NCI-H69 (cell line): ENCODE measurements around the gene CYP2W1.
A peak's percentile ranks its signal among the peaks of the same experiment; 100 is the strongest.
"Not testable (repeated sequence)": the region's sequence is repeated elsewhere in the genome, so short reads cannot be mapped to it uniquely, and the experiment has no call there.

Experiments
- DNase-seq: peaks from one replicate; lab custom pipeline; 2025; lab: John Stamatoyannopoulos, UW

CYP2W1 gene

DNA sequence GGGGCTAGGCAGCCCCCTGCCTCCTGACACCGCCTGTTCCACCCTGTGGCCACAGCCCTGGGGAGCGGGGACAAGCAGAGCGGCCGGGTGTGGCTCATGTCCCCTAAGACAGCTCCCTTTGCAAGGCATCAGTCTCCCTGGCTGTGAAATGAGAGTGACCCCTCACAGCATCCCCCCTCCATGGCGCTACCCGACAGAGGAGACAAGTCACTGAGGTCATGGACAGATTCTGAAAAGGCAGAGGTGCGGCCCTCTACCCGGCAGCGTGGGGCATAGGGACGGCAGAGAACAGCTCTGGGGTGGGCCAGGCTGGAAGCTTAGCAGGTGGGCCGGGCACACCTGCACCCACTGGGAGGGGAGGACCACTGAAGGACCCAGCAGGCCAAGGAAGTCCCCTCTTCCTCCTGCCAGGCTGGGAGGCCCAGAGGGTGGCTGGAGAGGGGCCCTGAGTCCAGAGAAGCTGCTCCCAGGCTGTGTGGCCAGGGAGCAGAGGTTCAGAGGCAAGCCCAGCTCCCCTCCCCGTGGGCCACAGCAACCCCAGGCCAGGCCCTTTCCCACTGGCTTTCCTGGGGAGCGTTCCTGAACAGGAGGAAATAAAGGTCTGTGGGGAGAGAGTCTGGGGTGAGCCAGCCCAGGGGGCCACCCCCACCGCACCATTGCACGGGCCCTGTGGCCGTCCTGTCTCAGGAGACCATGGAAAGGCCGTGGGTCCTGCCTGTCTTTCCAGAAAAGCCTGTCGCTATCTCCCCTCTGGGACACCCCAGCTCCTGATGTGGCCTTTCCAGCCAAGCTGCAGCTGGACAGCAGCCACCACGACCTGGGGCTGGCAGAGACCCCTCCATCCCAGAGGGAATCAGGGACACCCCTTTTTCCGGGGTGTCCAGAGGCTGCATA is 30.2 kb upstream of the CYP2W1 start:
- DNase-seq = no peak

DNA sequence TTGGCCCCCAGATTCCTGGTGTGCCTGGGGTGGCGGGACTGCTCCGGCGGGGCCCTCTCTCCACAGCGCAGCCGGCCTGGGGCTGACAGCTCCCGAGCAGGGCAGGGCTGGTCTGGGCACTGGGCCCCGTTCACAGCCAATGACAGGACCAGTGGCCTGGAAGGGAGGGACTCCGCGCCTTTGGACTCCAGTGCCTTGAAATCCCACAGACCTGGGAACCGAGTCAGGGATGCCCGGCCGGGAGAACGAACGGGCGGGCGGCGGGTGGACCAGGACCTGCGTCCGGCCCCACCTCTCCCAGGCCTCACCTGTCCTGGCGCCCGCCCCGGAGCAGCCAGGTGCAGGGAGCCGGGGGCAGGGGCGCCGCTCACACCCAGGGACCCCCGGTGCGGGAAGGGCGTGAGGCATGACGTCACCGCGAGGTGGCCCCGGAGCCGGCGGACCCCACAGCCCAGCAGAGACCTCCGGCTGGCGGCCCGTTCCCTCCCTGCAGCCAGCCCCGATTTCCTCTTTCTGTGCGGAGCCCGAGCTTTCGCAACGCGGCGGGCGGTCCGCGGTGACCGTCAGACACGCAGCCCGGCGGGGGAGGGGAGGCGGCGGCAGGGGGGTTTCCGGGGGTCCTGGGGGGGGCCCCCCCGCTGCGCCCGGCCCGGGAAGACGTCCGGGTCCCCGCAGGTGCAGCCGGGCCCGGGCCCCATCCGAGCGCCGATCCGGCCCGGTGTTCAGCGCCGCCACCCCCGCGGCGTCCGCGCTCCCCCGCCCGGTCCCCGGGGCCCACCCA is 29.2 kb upstream of the CYP2W1 start:
- peak; percentile 41 for DNase-seq

DNA sequence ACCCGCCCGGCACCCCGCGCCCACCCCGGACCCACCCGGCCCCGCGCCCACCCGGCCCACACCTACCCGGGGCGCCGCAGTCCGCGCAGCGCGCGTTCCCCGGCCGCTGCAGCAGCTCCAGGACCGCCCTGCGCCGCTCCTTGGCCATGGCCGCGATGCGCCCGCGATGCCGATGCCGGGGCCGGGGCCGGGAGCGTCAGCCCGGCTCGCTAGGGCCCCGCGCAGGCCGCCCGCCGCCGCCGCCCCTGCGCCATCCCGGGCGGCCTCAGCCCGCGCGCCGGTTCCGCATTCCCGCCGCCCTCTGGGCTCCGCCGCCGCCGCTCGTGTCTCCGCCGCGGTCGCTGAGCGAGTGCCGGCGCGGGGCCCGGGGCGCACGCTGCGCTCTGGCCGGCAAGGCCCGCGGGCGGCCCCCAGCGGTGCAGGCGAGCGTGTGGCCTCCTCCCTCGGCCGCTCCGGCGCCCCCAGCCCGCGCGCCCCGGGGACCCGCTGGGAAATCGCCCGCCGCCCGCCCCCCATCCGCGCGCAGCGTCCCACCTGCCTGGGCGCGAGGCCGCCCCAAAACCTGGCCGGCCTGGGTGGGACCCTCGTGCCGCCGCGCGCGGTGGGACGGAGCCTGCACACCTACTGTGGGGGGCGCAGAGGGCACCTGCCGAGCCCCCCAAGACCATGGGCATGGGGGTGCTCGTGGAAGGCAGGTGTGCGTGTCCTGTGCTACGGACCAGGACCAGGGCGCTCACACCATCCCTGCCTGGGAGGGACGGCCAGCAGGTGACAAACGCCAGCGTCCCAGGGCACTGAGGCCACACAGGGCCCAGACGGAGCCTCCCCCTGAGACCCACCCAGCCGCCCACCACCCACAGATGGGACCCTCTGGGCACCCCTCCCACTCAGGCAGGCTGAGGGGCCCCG is 28.4 kb upstream of the CYP2W1 start, which contains the start of gene ADAP1:
Gene ADAP1, minus strand, starts transcription at position 351 of the 909 bp plus-strand sequence. Its CDS starts 203 bp downstream, at position 148.
- DNase-seq = peak; percentile 68

DNA sequence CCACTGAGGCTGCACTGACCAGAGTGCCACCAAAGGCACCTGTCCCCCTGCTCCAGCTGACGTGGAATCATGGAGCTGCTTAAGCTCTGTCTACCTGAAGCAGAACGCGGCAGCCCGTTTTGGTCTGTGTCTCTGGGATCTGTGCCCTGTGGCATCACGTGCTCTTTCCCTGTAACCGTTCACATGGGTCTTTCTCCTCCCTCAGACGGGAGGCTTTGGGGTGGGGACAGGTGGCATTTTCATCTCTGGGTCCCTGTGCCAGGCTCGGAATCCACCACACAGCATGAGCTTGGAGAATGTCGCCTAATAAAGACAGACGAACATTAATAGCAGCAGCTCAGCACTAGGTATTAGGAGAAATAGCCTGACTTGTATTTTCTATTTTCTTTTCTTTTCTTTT is 26.9 kb upstream of the CYP2W1 start:
- no peak for DNase-seq

DNA sequence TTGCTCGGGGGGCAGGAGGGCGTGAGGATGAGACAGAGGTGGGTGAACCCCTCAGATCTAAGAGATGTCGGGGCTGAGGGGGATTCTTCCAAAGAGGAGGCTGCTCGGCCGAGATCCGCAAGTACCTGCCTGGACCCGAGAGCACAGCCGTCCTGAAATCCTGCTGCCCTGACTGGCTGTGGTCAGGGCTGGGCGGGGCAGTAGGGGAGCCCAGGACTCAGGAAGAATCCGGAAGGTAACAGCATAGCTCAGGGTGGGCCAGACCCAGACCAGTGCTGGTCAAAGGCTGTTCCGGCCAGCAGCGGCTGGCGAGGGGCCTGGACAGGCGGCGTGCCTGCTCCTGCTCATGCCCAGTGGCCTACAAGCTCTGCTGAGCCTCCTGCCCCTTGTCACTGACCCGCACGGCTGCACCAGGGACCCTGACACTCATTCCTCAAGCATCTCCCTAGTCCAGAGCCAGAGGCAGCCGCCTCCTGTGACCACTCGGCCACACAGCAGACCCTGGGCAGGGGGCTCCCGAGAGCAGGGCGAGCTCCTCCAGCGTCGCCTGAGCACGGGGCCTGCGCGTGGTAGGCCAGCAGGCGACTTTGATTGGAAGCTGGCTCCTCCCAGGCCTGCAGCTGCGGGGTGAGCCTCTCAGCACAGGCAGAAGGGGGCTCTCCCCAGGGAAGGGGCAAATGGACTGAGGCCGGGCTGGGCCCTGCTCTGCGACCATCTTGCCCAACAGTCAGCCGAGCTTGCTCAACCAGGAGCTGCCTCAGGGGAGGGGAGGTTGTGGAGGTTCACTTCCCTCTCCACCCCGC is 25.4 kb upstream of the CYP2W1 start:
- no peak for DNase-seq

DNA sequence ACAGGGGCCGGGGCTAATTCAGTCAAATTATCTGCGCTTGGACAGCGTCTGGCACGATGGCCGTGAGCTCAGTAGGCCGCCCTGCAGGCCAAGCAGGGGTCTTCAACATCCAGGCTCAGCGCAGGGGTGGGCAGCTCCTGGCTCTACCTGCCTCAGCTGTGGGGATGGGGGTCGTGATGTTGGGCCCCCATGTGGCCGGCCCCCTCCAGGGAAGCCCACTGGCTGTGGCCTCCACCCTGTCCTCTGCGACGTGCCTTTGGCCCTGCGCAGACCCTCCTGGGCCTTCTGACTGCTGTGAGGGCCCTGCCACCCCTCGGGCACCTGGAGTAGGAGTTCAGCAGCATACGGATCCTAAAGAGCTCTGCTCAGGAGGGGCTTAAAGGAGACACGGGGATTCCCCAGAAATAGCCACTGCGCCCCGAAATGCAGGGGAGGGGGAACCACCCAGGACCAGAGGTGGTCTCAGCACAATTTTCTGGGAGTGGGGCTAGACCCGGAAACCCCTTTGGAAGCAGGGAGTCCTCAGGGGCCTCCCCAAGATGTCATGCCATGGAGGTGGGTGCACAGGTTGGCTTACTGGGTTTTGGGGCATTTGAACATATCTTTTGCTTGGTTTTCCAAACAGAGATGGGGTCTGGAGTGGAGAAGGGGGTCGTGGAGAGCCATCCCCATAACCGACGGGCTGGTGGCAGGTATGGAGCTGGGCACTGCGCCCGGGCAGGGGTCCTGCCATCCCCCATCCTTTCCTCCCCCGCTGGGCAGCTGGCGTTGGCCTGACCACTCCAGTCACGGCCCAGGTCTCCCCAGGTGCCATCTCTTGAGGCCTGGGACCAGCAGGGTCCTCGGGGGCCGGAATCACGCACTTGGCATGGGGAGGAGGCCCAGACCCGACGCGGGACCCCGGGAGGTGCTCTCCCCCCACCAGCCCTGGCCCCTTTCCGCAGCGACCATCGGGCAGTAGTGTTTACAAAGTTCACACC is 24.5 kb upstream of the CYP2W1 start:
- DNase-seq = no peak

DNA sequence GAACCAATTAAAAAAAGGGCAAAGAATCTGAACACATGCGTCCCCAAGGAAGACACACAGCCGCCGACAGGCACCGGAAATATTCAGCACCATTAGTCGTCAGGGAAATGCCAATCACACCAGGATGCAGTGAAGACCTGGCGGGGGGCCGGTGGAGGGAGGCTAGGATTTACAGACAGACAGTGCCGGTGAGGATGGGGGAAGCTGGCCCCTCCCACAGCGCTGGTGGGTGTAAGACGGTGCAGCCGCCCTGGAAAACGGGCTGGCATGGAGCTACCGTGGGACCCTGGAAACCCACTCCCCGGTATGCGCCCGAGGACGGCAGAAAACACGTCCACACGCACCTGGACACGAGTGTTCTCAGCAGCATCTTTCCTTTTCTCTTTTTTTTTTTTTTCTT is 23.7 kb upstream of the CYP2W1 start:
- peak; percentile 72 for DNase-seq

DNA sequence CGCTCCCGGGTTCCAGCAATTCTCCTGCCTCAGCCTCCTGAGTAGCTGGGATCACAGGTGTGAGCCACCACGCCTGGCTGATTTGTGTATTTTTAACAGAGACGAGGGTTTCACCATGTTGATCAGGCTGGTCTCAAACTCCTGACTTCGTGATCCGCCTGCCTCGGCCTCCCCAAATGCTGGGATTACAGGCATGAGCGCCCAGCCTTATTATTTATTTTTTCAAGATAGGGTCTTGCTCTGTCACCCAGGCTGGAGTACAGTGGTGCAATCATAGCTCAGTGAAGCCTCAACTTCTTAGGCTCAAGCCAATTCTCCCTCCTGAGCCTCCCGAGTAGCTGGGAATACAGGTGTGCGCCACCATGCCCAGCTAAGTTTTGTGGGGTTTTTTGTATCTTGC is 23.2 kb upstream of the CYP2W1 start:
- DNase-seq = not testable (repeated sequence)

DNA sequence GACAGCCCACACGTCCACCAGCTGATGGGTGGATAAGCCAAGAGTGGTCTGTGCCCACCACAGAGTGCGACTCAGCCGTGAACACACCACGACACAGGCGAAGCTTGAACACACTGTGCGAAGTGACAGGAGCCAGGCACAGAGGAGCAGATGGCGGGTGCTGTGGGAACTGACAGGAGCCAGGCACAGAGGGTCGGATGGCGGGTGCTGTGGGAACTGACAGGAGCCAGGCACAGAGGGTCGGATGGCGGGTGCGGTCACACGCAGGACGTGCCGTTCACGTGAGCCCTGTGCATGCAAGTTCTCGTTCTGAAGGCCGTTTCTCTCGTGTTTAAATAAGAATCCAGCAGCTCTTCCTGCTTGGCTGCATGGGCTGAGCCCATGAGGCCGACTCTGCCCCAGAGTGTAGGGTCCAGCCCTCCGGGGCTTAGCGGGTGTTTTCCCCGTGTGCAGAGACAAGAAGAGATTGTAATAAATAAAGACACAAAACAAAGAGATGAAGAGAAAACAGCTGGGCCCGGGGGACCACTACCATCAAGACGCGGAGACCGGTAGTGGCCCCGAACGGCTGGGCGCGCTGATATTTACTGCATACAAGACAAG is 22.6 kb upstream of the CYP2W1 start:
- no peak for DNase-seq

DNA sequence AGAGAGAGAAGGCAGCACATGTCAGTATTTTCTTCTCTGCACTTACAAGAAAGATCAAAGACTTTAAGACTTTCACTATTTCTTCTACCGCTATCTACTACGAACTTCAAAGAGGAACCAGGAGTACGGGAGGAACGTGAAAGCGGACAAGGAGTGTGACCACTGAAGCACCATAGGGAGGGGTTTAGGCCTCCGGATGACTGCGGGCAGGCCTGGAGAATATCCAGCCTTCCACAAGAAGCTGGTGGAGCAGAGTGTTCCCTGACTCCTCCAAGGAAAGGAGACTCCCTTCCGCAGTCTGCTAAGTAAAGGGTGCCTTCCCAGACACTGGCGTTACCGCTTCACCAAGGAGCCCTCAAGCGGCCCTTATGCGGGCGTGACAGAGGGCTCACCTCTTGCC is 22.0 kb upstream of the CYP2W1 start:
- not testable (repeated sequence) for DNase-seq

DNA sequence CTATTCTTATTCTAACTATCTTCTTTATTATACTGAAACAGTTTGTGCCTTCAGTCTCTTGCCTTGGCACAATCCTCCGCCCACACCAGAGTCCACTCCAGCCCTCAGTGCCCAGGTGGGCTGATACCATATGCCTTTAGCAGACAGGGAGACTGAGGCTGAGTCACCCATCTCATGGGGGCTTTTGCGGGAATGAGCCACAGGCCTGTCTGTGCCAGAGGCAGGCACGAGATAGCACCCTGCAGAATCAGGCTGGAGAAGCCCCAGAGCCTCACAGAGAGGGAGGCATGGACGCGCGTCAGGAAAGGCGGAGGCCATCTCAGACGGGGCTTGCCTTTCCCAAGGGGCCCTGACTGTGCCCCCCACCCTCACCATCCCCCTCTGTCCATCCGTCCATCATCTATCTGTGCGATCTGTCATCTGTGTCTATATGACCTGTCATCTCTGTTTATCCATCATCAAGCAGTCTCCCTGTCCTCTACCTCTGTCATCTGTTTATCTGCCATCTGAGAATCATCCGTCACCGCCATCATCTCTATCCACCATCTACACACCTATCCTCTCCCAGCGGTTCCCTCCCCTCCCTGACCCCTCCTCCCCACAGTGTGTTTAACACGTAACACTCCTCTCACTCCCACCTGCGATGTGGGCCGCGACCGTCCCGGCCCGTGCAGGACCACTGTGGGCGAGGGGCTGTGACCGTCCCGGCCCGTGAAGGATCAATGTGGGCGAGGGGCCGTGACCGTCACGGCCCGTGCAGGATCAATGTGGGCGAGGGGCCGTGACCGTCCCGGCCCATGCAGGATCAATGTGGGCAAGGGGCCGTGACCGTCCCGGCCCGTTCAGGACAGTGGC is 21.2 kb upstream of the CYP2W1 start:
- DNase-seq = no peak

DNA sequence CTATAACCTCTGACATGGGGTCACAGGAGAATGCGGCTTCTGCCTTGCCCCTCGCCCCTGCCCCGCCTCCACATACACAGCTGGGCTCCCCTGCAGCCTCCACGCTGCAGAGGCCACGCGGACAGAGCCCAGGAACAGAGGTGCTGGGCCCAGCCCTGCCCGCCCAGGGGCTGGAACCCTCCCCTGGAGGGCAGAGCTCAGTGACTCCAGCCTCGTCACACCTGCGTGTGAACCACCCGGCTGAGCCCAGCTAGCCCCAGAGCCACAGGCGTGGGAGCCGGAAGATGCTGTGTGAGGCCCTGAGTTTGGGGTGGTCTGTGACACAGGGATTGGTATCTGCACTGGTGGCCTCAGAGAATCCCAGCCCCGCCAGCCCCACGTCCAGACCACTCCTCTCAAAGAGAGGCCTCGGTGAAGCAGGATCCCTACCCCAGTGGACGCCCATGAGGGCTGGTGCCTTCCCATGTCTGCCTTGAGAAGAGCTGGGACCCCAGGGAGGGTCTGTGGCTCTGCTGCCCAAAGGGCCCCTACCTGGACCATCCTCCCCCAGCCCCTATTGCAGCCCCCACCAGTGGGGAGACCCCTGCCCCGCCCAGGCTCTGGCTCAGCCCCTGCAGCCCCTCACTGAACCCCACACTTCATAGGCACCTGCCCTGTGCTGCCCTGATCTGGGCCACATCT is 20.4 kb upstream of the CYP2W1 start:
- no peak for DNase-seq

DNA sequence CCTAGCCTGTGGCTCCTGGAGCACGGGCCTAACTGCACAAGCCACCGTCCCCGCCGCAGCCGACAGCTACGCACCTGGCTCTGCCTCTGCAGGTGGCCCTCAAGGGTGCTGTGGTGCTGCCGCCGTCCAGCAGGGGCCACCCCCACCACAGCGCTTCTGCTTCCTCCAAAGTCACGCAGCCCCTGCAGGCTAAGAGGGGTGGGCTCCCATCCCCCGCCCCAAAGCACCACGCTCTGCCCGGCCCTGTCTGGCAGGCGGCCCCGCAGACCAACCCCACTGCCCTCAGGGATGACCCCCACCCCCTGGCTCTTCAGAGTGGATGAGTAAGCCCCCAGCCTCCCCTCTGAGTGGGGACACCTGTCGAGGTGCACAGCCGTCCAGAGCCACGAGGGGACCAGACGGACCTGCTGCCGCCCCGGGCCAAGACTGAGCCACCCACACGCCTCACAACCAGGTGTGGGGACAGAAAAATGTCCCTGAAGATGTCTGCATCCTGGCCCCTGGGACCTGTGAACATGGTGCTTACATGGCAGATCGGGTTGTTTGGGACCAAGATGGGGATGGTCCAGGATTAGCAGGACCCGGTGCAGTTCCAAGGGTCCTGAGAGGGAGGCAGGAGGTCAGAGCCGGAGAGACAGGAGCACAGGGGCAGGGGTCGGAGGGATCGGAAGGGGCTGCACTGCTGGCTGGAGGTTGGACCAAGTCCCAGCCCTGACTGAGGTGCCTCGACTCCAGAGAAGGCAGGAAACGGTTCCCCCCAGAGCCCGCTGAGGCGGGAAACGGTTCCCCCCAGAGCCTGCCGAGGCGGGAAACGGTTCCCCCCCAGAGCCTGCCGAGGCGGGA is 19.5 kb upstream of the CYP2W1 start:
- DNase-seq = peak; percentile 57

DNA sequence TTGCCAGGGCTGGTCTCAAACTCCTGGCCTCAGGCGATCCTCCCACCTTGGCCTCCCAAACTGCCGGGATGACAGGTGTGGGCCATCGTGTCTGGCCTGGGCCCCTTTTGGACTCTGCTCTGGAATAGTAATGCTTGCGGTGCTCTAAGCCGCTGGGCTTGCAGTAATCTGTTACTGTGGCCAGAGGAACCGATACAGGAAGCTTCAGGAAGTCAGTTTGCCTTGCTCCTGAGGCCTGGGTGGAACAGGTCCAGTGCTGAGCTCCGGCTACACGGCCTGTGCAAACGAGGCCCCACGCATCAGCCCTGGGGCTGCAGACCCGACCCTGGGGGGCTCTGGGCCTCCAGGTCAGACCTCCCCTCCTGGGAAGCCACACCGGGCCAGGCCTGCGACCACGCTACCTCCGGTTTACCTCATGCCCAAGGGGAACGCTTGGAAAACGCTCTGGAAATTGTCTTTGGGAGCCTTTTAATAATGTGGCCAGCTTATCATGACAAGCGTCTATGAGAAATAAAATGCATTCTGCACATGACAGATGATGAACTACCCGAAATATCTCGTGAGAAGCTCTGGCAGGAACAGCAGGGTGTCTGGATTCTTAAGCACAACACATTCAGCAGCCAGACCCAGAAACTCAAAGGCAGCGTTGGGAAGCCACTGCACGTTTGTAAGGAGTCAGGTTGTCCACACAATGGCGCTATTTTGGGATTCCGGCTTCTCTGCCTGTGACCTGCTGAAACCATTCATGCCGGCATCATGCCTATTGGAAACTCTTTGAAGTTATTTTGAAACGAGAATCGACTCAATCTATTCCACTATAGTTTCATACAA is 18.4 kb upstream of the CYP2W1 start:
- DNase-seq = peak; percentile 34

DNA sequence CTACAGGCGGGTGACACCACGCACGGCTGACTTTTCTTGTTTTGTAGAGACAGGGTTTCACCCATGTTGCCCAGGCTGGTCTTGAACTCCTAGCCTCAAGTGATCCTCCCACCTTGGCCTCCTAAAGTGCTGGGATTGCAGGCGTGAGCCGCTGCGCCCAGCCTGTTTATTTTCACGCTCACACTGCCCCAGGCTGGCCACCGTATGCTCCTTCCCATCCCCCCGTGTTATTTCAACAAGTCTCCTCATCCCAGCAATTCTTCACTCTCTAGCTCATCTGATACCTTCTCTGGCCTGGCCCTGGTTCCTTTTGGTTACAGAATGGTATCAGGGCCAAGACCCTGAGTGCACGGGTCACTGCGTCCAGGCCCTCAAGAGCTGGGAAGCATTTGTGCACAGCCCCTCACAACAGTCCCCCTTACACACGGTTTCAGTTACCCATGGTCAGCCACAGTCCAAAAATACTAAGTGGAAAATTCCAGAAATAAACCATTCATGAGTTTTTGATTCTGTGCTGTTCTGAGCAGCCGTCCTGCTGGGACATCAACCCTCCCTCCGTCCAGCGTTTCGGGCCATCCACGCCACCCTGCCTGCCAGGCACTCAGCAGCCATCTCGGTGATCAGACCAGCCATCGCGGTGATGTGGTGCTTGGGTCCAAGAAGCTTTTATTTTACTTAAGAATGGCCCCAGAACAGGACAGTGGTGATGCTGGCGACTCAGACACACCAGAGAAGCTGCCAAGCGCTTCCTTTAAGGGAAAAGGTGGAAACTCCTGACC is 16.5 kb upstream of the CYP2W1 start:
- DNase-seq = no peak
